Smooth muscle cell of the umbilical artery (primary cell): ENCODE results near the gene ZNF728. TPM values are rescaled to one million over a fixed set of nuclear protein-coding genes. Genes with fewer than 3 reads are reported as not detected.

Source experiments
- total RNA-seq: library from RNA; depleted of rRNA; stranded (reverse); fragments of >200 nt; gene quantifications from 2 replicates; pipeline ENCODE4 v1.2.3, GENCODE V29; 2014

Gene ZNF728
- total RNA-seq, result 0.18 TPM in 1 of 2 replicates, not detected in the other

DNA sequence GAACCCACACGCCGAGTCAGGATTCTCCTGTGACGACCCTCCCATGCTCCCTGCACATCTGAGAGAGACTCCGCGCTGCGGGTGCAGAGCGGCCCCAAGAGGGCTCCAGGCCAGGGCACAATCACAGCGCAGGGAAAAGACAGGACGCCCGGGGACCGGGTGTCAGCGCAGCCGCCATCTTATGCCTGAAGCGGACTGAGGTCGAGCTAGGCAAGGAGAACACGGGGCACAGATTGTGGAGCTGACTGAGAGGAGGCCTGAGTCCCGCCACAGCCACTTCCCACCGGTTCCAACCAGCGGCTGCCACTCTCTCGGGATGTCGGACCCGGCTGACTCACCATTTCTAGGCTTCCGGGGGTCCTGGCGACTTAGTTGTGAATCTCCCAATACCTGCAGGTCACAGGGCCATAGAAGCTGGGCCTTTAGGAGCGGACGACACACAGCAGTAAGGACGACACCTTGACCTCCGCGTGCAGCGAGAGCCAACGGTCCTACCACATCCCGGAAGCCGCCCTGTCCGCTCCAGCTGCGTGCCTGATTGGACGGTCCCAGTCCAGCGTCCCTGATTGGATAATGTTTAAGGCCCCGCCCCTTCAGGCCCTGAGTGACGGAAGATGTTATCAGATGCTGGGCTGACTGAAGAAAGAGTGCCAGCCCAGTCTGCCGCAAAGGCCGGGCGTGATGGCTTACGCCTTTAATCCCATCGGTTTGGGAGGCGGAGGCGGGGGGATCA, at the start of gene ZNF728:
Gene ZNF728, minus strand, starts transcription at position 487 of the 733 bp plus-strand sequence. Its CDS starts 146 bp downstream, at position 341.

Other genes with a start within 250 kb of the ZNF728 start
- not detected in 2 replicates for gene ZNF99, start 219.0 kb downstream of the ZNF728 start, total RNA-seq
- gene ZNF723, start 170.9 kb downstream of the ZNF728 start, total RNA-seq, result not detected in 2 replicates
- gene ZNF730, start 113.8 kb upstream of the ZNF728 start, total RNA-seq, result 0.59 and 2.1 TPM in 2 replicates
- gene ZNF724, start 247.2 kb upstream of the ZNF728 start, total RNA-seq, result 1.8 and 5.9 TPM in 2 replicates